ENCODE results near the gene BLOC1S2. TPM values are rescaled to one million over a fixed set of nuclear protein-coding genes. Genes with fewer than 3 reads are reported as not detected.

Gene BLOC1S2
- total RNA-seq, 4 donors from 2014 or later: 13.8 to 29.6 (median 19.3) TPM

- no peaks in the 10 kb centered on the region for H3K4me1 ChIP-seq
- peaks cover 75% of the 10 kb centered on the region for H3K27me3 ChIP-seq
- whole genome bisulfite sequencing, 2 donors (ENCODE audit: low coverage in 1 of 2): 50 to 80% methylated on average over 1 of the region's 1 CpG
- no peak overlapping the region for H3K4me3 ChIP-seq
- H3K36me3 ChIP-seq: no peaks in the 10 kb centered on the region
- H3K9me3 ChIP-seq: no peaks in the 10 kb centered on the region
- no peak for ATAC-seq
- no peak overlapping the region for H3K27ac ChIP-seq
- no peak for TF ChIP-seq EP300 (IDR thresholded peaks at IDR 0.05)
- TF ChIP-seq POLR2AphosphoS5 (IDR thresholded peaks at IDR 0.05): no peak
- no peak for TF ChIP-seq POLR2A (IDR thresholded peaks at IDR 0.05)
- TF ChIP-seq CTCF (IDR thresholded peaks at IDR 0.05): no peak
Observed at GRCh38 chr10:100319707-100320402, 33.4 kb upstream of the BLOC1S2 start.

- TF ChIP-seq CTCF (IDR thresholded peaks at IDR 0.05): no peak
- no peak for TF ChIP-seq EP300 (IDR thresholded peaks at IDR 0.05)
- TF ChIP-seq POLR2A (IDR thresholded peaks at IDR 0.05): no peak
- TF ChIP-seq POLR2AphosphoS5 (IDR thresholded peaks at IDR 0.05): no peak
- H3K4me3 ChIP-seq: no peak overlapping the region
- no peaks in the 10 kb centered on the region for H3K4me1 ChIP-seq
- H3K9me3 ChIP-seq: no peaks in the 10 kb centered on the region
- no peak for ATAC-seq
- peaks cover 77% of the 10 kb centered on the region for H3K27me3 ChIP-seq
- no peak overlapping the region for H3K27ac ChIP-seq
- WGBS, 2 donors (ENCODE audit: low coverage in 1 of 2): 80 to 83% methylated on average over 4 of the region's 4 CpGs
- H3K36me3 ChIP-seq: no peaks in the 10 kb centered on the region
Observed at GRCh38 chr10:100318207-100318606, 31.7 kb upstream of the BLOC1S2 start.

GRCh38 chr10:100315615-100316014 lies 29.1 kb upstream of the BLOC1S2 start:
- ATAC-seq: no peak

GRCh38 chr10:100311298-100311697 lies 24.8 kb upstream of the BLOC1S2 start:
- ATAC-seq: no peak
- no peaks in the 10 kb centered on the region for H3K36me3 ChIP-seq
- H3K27ac ChIP-seq: no peak overlapping the region
- H3K4me3 ChIP-seq: no peak overlapping the region
- no peaks in the 10 kb centered on the region for H3K4me1 ChIP-seq
- TF ChIP-seq CTCF (IDR thresholded peaks at IDR 0.05) (no peak), EP300 (IDR thresholded peaks at IDR 0.05) (no peak), POLR2A (IDR thresholded peaks at IDR 0.05) (no peak), POLR2AphosphoS5 (IDR thresholded peaks at IDR 0.05) (no peak)
- H3K27me3 ChIP-seq: peaks cover 70% of the 10 kb centered on the region
- no peaks in the 10 kb centered on the region for H3K9me3 ChIP-seq
- 53 to 72% methylated on average over 4 of the region's 4 CpGs for whole genome bisulfite sequencing, 2 donors (ENCODE audit: low coverage in 1 of 2)

More at GRCh38 chr10:100315615-100316014, 29.1 kb upstream of the BLOC1S2 start:
- TF ChIP-seq POLR2A (IDR thresholded peaks at IDR 0.05) (no peak), CTCF (IDR thresholded peaks at IDR 0.05) (no peak), EP300 (IDR thresholded peaks at IDR 0.05) (no peak), POLR2AphosphoS5 (IDR thresholded peaks at IDR 0.05) (no peak)
- no peak overlapping the region for H3K4me3 ChIP-seq
- no peak overlapping the region for H3K27ac ChIP-seq
- H3K27me3 ChIP-seq: peaks cover 89% of the 10 kb centered on the region
- WGBS, 2 donors (ENCODE audit: low coverage in 1 of 2): 59 to 68% methylated on average over 3 to 4 of the region's 4 CpGs
- H3K9me3 ChIP-seq: no peaks in the 10 kb centered on the region
- H3K36me3 ChIP-seq: no peaks in the 10 kb centered on the region
- H3K4me1 ChIP-seq: no peaks in the 10 kb centered on the region

- Histone ChIP-seq H3K36me3 (no peaks in the 10 kb centered on the region), H3K27me3 (peaks cover 69% of the 10 kb centered on the region), H3K4me1 (no peaks in the 10 kb centered on the region), H3K27ac (no peak overlapping the region), H3K4me3 (no peak overlapping the region), H3K9me3 (no peaks in the 10 kb centered on the region)
- TF ChIP-seq EP300 (IDR thresholded peaks at IDR 0.05) (no peak), CTCF (IDR thresholded peaks at IDR 0.05) (no peak), POLR2AphosphoS5 (IDR thresholded peaks at IDR 0.05) (no peak), POLR2A (IDR thresholded peaks at IDR 0.05) (no peak)
- WGBS, 2 donors (ENCODE audit: low coverage in 1 of 2): 77 to 83% methylated on average over 2 to 3 of the region's 3 CpGs
- ATAC-seq: no peak
Observed at GRCh38 chr10:100307684-100308083, 21.2 kb upstream of the BLOC1S2 start.
